Measurements from ENCODE around the gene GYPC. TPM values are rescaled to one million over a fixed set of nuclear protein-coding genes. Genes with fewer than 3 reads are reported as not detected.

The GYPC gene
- total and polyA plus RNA-seq, 4 donors, result 8.7 to 419 (median 12.3) TPM

DNA sequence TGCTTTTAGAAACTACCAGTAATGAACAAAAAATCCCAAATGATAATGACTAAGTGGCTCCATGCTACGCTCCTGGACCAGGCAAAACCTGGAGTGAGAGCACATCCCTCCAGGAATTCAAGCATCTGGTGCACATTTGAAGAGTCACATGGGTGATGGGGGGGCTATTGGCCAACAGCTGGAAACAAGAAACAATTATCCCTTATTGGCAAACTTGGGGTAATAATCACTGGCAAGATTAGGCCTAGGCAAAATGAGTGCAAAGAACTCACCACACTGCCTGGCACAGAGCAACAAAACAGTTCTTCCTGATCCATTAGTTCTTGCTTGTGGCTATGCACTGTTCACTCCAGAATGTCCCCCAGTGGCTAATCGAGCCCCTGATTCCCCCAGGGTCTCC is 66.1 kb downstream of the GYPC start:
- 67% methylated on average over 2 of the region's 2 CpGs for WGBS
- Histone ChIP-seq H3K27ac (ENCODE audit: low read depth in 1 of 2, low read length in 2 of 2) (no peak overlapping the region), H3K9ac (ENCODE audit: low read depth in 1 of 2, low read length in 2 of 2) (no peak overlapping the region), H3K4me1 (ENCODE audit: control insufficient read depth in 4 of 4, insufficient read depth in 4 of 4, low read length in 3 of 4) (no peaks in the 10 kb centered on the region), H3K27me3 (ENCODE audit: control insufficient read depth in 4 of 4, insufficient read depth in 4 of 4, low read length in 3 of 4) (no peaks in the 10 kb centered on the region), H3K4me3 (ENCODE audit: low read depth in 1 of 3, low read length in 3 of 3) (no peak overlapping the region), H3K9me3 (ENCODE audit: control insufficient read depth in 4 of 4, low read length in 3 of 4) (no peaks in the 10 kb centered on the region), H3K36me3 (ENCODE audit: control insufficient read depth in 4 of 4, insufficient read depth in 3 of 4, low read depth in 1 of 4, low read length in 3 of 4) (no peaks in the 10 kb centered on the region)
- no peak for TF ChIP-seq NR2F2 (IDR thresholded peaks at IDR 0.05)
- no peak for TF ChIP-seq HNF4A (conservative IDR thresholded peaks at IDR 0.05)
- TF ChIP-seq GABPA (IDR thresholded peaks at IDR 0.05 in 1 of 2, conservative IDR thresholded peaks at IDR 0.05 in 1 of 2), result no peak
- TF ChIP-seq, protein P1, sequence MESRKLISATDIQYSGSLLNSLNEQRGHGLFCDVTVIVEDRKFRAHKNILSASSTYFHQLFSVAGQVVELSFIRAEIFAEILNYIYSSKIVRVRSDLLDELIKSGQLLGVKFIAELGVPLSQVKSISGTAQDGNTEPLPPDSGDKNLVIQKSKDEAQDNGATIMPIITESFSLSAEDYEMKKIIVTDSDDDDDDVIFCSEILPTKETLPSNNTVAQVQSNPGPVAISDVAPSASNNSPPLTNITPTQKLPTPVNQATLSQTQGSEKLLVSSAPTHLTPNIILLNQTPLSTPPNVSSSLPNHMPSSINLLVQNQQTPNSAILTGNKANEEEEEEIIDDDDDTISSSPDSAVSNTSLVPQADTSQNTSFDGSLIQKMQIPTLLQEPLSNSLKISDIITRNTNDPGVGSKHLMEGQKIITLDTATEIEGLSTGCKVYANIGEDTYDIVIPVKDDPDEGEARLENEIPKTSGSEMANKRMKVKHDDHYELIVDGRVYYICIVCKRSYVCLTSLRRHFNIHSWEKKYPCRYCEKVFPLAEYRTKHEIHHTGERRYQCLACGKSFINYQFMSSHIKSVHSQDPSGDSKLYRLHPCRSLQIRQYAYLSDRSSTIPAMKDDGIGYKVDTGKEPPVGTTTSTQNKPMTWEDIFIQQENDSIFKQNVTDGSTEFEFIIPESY (IDR thresholded peaks at IDR 0.05), result no peak
- TF ChIP-seq, protein P2, sequence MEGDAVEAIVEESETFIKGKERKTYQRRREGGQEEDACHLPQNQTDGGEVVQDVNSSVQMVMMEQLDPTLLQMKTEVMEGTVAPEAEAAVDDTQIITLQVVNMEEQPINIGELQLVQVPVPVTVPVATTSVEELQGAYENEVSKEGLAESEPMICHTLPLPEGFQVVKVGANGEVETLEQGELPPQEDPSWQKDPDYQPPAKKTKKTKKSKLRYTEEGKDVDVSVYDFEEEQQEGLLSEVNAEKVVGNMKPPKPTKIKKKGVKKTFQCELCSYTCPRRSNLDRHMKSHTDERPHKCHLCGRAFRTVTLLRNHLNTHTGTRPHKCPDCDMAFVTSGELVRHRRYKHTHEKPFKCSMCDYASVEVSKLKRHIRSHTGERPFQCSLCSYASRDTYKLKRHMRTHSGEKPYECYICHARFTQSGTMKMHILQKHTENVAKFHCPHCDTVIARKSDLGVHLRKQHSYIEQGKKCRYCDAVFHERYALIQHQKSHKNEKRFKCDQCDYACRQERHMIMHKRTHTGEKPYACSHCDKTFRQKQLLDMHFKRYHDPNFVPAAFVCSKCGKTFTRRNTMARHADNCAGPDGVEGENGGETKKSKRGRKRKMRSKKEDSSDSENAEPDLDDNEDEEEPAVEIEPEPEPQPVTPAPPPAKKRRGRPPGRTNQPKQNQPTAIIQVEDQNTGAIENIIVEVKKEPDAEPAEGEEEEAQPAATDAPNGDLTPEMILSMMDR (IDR thresholded peaks at IDR 0.05; ENCODE audit: low read depth, low read length, missing input control), result no peak
- TF ChIP-seq, protein P3, sequence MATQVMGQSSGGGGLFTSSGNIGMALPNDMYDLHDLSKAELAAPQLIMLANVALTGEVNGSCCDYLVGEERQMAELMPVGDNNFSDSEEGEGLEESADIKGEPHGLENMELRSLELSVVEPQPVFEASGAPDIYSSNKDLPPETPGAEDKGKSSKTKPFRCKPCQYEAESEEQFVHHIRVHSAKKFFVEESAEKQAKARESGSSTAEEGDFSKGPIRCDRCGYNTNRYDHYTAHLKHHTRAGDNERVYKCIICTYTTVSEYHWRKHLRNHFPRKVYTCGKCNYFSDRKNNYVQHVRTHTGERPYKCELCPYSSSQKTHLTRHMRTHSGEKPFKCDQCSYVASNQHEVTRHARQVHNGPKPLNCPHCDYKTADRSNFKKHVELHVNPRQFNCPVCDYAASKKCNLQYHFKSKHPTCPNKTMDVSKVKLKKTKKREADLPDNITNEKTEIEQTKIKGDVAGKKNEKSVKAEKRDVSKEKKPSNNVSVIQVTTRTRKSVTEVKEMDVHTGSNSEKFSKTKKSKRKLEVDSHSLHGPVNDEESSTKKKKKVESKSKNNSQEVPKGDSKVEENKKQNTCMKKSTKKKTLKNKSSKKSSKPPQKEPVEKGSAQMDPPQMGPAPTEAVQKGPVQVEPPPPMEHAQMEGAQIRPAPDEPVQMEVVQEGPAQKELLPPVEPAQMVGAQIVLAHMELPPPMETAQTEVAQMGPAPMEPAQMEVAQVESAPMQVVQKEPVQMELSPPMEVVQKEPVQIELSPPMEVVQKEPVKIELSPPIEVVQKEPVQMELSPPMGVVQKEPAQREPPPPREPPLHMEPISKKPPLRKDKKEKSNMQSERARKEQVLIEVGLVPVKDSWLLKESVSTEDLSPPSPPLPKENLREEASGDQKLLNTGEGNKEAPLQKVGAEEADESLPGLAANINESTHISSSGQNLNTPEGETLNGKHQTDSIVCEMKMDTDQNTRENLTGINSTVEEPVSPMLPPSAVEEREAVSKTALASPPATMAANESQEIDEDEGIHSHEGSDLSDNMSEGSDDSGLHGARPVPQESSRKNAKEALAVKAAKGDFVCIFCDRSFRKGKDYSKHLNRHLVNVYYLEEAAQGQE (IDR thresholded peaks at IDR 0.05), result no peak
- no peak for TF ChIP-seq SP1 (IDR thresholded peaks at IDR 0.05)
- no peak for TF ChIP-seq JUND (IDR thresholded peaks at IDR 0.05)
- no peak for TF ChIP-seq YY1 (IDR thresholded peaks at IDR 0.05)
- no peak for DNase-seq (ENCODE audit: low spot score)

DNA sequence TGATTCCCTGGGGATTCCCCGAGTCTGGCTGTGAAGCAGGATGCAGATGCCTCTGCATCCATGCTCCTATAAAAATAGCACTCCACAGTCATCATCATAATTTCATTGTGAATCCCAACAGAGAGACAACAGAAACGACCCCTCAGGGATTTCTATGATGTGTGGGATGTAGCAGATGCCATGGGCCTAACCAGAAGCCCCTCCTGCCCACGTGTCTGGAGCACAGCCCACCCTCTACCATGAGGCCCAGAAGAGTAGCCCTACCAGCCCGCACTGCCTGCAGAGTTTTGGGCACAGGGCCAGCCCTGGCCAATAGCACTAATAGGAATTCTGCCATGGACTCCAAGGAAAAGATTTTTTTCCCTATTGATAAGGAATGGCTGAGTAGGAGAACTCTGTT is 66.6 kb downstream of the GYPC start:
- no peak overlapping the region for H3K27ac ChIP-seq (ENCODE audit: low read depth in 1 of 2, low read length in 2 of 2)
- no peaks in the 10 kb centered on the region for H3K36me3 ChIP-seq (ENCODE audit: control insufficient read depth in 4 of 4, insufficient read depth in 3 of 4, low read depth in 1 of 4, low read length in 3 of 4)
- no peaks in the 10 kb centered on the region for H3K4me1 ChIP-seq (ENCODE audit: control insufficient read depth in 4 of 4, insufficient read depth in 4 of 4, low read length in 3 of 4)
- H3K9ac ChIP-seq (ENCODE audit: low read depth in 1 of 2, low read length in 2 of 2), result no peak overlapping the region
- no peak overlapping the region for H3K4me3 ChIP-seq (ENCODE audit: low read depth in 1 of 3, low read length in 3 of 3)
- no peak for DNase-seq (ENCODE audit: low spot score)
- H3K9me3 ChIP-seq (ENCODE audit: control insufficient read depth in 4 of 4, low read length in 3 of 4), result no peaks in the 10 kb centered on the region
- no peaks in the 10 kb centered on the region for H3K27me3 ChIP-seq (ENCODE audit: control insufficient read depth in 4 of 4, insufficient read depth in 4 of 4, low read length in 3 of 4)
- 49% methylated on average over 4 of the region's 4 CpGs for WGBS
- TF ChIP-seq YY1 (IDR thresholded peaks at IDR 0.05) (no peak), JUND (IDR thresholded peaks at IDR 0.05) (no peak), NR2F2 (IDR thresholded peaks at IDR 0.05) (no peak), FOXA1 (IDR thresholded peaks at IDR 0.05) (no peak), HNF4G (IDR thresholded peaks at IDR 0.05) (no peak), FOXA2 (IDR thresholded peaks at IDR 0.05) (no peak), EGR1 (IDR thresholded peaks at IDR 0.05; ENCODE audit: low read depth in 2 of 2) (no peak), RAD21 (IDR thresholded peaks at IDR 0.05) (no peak), HNF4A (conservative IDR thresholded peaks at IDR 0.05) (no peak)
- TF ChIP-seq, protein P4, sequence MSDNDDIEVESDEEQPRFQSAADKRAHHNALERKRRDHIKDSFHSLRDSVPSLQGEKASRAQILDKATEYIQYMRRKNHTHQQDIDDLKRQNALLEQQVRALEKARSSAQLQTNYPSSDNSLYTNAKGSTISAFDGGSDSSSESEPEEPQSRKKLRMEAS (IDR thresholded peaks at IDR 0.05), result no peak
- TF ChIP-seq, protein P5, sequence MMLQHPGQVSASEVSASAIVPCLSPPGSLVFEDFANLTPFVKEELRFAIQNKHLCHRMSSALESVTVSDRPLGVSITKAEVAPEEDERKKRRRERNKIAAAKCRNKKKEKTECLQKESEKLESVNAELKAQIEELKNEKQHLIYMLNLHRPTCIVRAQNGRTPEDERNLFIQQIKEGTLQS (IDR thresholded peaks at IDR 0.05), result no peak
- TF ChIP-seq, protein P3 (IDR thresholded peaks at IDR 0.05), result no peak
- TF ChIP-seq, protein P1 (IDR thresholded peaks at IDR 0.05), result no peak

Data from liver (tissue), 9 donors.